Ovary (tissue), 3 donors: ENCODE data around the gene CDC26.

ENCODE experiments used
- CTCF ChIP-seq, 3 donors: fragments of 450-650 bp in 2 of 3; fragments of 200-600 bp in 1 of 3; IDR thresholded peaks; one replicate each; pipeline versions ENCODE4 v1.5.1 to v1.8.0; 2016 to 2022; ENCODE audit warnings: antibody characterized with exemption in 3 of 3, mild to moderate bottlenecking in 1 of 3
- EP300 ChIP-seq: sonication (generic); formaldehyde crosslinking; IDR thresholded peaks from one replicate; pipeline ENCODE4 v1.6.1; 2017; ENCODE audit warnings: antibody characterized with exemption
- POLR2A ChIP-seq: fragments of 450-650 bp; IDR thresholded peaks from one replicate; pipeline ENCODE4 v1.6.1; 2017; ENCODE audit warnings: antibody characterized with exemption, mild to moderate bottlenecking, moderate library complexity
- donor health status: DM: no; HTN: no; CAD: no.

- TF ChIP-seq CTCF (IDR thresholded peaks at IDR 0.05) (no peak), POLR2A (no peak), EP300 (no peak)
Measured at GRCh38 chr9:113293285-113293878, 18.0 kb upstream of the CDC26 start.
